ENCODE results near the gene LUC7L2.
"Not testable (repeated sequence)": the region's sequence is repeated elsewhere in the genome, so short reads cannot be mapped to it uniquely, and the experiment has no call there.

Gene LUC7L2

DNA sequence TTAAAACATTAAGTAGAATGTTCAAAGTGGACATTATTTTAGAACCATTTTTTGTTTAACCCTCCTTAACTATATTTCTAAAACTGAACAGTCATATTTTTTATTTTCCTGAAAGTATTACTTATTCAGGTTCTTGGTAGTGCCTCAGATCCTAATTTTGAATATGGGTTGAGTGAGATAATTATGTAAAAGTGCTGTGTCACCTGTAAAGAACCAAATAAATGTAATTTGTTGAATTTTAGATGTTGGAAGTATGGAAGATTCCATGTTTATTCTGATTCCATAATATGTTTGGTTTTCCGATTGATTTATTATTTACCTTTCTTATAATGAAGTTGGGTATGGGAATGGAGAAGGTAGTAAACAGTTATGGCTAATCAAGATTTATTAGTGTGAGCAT, 61.4 kb downstream of the LUC7L2 start:
- no peak for DNase-seq (ENCODE audit: low read depth)
- H3K4me3 ChIP-seq (replicated peaks; ENCODE audit: low read depth, low read length), result no peak overlapping the region
- TF ChIP-seq CTCF (IDR thresholded peaks at IDR 0.05; ENCODE audit: low read length, missing control alignments), result no peak

DNA sequence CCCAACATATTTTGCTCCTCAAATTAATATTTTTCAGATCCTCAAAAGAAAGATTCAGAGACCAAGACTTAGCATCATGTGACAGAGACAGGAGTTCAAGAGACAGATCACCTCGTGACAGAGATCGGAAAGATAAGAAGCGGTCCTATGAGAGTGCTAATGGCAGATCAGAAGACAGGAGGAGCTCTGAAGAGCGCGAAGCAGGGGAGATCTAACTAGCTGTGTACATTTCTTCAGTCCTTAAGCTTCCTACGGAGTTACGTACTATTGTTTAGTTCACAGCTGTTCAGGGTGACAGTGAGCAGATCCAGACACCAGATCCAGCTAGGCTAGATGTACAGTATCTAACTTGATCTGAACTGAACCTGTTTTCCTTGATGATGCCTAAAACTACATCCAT, 62.4 kb downstream of the LUC7L2 start:
- no peak for DNase-seq (ENCODE audit: low read depth)
- no peak overlapping the region for H3K4me3 ChIP-seq (replicated peaks; ENCODE audit: low read depth, low read length)
- TF ChIP-seq CTCF (IDR thresholded peaks at IDR 0.05; ENCODE audit: low read length, missing control alignments), result no peak

GRCh38 chr7:139423091-139423490, 63.4 kb downstream of the LUC7L2 start:
- no peak for DNase-seq (ENCODE audit: low read depth)
- no peak for TF ChIP-seq CTCF (IDR thresholded peaks at IDR 0.05; ENCODE audit: low read length, missing control alignments)
- no peak overlapping the region for H3K4me3 ChIP-seq (replicated peaks; ENCODE audit: low read depth, low read length)

DNA sequence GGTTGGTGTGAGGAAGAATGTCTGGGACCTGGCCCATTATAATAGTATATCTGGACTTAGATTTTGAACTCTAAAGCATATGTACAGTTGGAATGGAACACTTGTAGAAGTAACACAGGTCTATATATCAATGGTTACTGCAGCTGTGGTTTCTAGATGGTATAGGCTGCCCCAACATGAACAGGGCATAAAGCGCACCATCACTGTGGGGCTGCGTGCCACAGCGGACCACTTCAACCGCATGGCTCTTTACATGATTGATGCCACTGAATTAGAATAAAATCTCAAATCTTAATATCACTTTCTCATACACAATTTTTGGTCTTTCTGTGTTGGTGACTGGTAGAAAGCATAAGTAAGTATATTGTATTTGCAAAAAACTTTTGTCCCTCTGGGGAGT, 64.3 kb downstream of the LUC7L2 start:
- TF ChIP-seq CTCF (IDR thresholded peaks at IDR 0.05; ENCODE audit: low read length, missing control alignments), result no peak
- no peak for DNase-seq (ENCODE audit: low read depth)
- no peak overlapping the region for H3K4me3 ChIP-seq (replicated peaks; ENCODE audit: low read depth, low read length)

DNA sequence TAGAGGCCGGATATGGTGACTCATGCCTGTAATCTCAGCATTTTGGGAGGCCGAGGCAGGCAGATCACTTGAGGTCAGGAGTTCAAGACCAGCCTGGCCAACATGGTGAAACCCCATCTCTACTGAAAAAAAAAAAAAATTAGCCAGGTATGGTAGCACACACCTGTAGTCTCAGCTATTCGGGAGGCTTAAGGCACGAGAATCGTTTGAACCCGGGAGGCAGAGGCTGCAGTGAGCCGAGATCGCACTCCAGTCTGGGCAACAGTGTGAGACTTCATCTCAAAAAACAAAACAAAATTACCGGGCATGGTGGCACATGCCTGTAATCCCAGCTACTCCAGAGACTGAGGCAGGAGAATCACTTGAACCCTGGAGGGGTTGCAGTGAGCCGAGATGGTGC, 66.0 kb downstream of the LUC7L2 start:
- not testable (repeated sequence) for H3K4me3 ChIP-seq (replicated peaks; ENCODE audit: low read depth, low read length); DNase-seq (ENCODE audit: low read depth)

DNA sequence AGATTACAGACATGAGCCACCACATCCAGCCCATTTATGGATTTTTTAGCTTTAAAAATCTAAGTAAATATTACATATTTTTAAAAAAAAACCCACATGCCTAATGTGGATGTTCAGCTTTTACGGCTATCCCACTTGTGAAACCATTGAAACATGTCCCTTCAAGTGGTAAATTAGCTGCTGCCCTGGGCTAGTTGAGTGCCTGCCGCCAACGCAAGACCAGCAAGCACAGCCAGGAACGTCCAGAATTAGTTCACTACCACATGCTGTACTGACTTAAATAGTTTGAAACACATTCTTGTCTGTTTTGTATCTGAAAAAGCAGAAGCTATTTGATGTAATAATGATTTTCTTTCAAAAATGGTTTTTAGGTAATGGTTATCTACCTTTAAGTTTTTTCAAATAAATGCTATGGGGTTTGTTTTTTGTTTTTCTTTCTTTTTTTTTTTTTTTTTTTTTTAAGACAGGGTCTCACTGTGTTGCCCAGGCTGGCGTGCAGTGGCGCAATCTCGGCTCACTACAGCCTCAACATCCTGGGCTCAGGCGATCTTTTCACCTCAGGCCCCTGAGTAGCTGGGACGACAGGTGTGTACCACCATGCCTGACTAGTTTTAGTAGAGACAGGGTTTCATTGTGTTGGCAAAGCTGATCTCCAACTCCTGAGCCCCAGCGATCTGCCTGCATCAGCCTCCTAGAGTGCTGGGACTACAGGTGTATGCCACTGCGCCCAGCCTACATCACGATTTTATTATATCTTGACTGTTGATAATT, 66.7 kb downstream of the LUC7L2 start:
- no peak for TF ChIP-seq CTCF (IDR thresholded peaks at IDR 0.05; ENCODE audit: low read length, missing control alignments)
- no peak for DNase-seq (ENCODE audit: low read depth)
- H3K4me3 ChIP-seq (replicated peaks; ENCODE audit: low read depth, low read length), result no peak overlapping the region

GRCh38 chr7:139427029-139427420, 67.3 kb downstream of the LUC7L2 start:
- DNase-seq (ENCODE audit: low read depth), result no peak
- no peak overlapping the region for H3K4me3 ChIP-seq (replicated peaks; ENCODE audit: low read depth, low read length)
- no peak for TF ChIP-seq CTCF (IDR thresholded peaks at IDR 0.05; ENCODE audit: low read length, missing control alignments)

Measured in fibroblast of pulmonary artery (primary cell).